Kidney glomerular epithelial cell (primary cell): ENCODE results near the gene CDKN1C.

ENCODE experiments used
- DNase-seq: peaks from one replicate; lab custom pipeline; 2025; lab: John Stamatoyannopoulos, UW

CDKN1C gene

GRCh38 chr11:2869561-2870427 lies 15.8 kb downstream of the CDKN1C start:
- DNase-seq: no peak

GRCh38 chr11:2869134-2869526 lies 16.4 kb downstream of the CDKN1C start:
- DNase-seq: no peak

- DNase-seq: no peak
Measured at GRCh38 chr11:2868506-2869133, 17.0 kb downstream of the CDKN1C start.

GRCh38 chr11:2867722-2868505 lies 17.7 kb downstream of the CDKN1C start:
- no peak for DNase-seq

- DNase-seq: no peak
Measured at GRCh38 chr11:2867142-2867541, 18.4 kb downstream of the CDKN1C start.

GRCh38 chr11:2865922-2866577 lies 19.5 kb downstream of the CDKN1C start:
- no peak for DNase-seq

GRCh38 chr11:2864901-2865300 lies 20.7 kb downstream of the CDKN1C start:
- DNase-seq: no peak

GRCh38 chr11:2863276-2863618 lies 22.3 kb downstream of the CDKN1C start:
- DNase-seq: no peak

GRCh38 chr11:2862395-2863275 lies 22.9 kb downstream of the CDKN1C start:
- DNase-seq: no peak

GRCh38 chr11:2860636-2861035 lies 24.9 kb downstream of the CDKN1C start:
- no peak for DNase-seq

GRCh38 chr11:2859699-2860037 lies 25.9 kb downstream of the CDKN1C start:
- DNase-seq: no peak

- no peak for DNase-seq
Measured at GRCh38 chr11:2858995-2859698, 26.4 kb downstream of the CDKN1C start.

GRCh38 chr11:2857918-2858317 lies 27.7 kb downstream of the CDKN1C start:
- DNase-seq: no peak

GRCh38 chr11:2857276-2857675 lies 28.3 kb downstream of the CDKN1C start:
- DNase-seq: no peak

GRCh38 chr11:2855162-2855561 lies 30.4 kb downstream of the CDKN1C start:
- no peak for DNase-seq

- DNase-seq: no peak
Measured at GRCh38 chr11:2853997-2854560, 31.5 kb downstream of the CDKN1C start.

- no peak for DNase-seq
Measured at GRCh38 chr11:2853401-2853800, 32.2 kb downstream of the CDKN1C start.

- no peak for DNase-seq
Measured at GRCh38 chr11:2849994-2850770, 35.4 kb downstream of the CDKN1C start.

GRCh38 chr11:2848497-2848896 lies 37.1 kb downstream of the CDKN1C start:
- no peak for DNase-seq

GRCh38 chr11:2847561-2847960 lies 38.0 kb downstream of the CDKN1C start:
- no peak for DNase-seq
